Progenitor cell of endocrine pancreas (in vitro differentiated cells): Measurements from ENCODE around the gene TBKBP1. TPM values are rescaled to one million over a fixed set of nuclear protein-coding genes. Genes with fewer than 3 reads are reported as not detected.

Experiments used
- DNase-seq: peaks from one replicate; pipeline ENCODE4 v3.0.0; 2021; ENCODE audit warnings: low spot score; ENCODE audit not compliant: unreplicated experiment
- H3K27ac Mint-ChIP-seq: 2 replicates; pipeline ENCODE4 v1.8.0; 2021; ENCODE audit warnings: mild to moderate bottlenecking, moderate library complexity, mixed read lengths
- H3K27me3 Mint-ChIP-seq: 2 replicates; pipeline ENCODE4 v1.8.0; 2021; ENCODE audit warnings: mixed read lengths
- H3K36me3 Mint-ChIP-seq: 2 replicates; pipeline ENCODE4 v1.8.0; 2022; ENCODE audit warnings: mixed read lengths; ENCODE audit not compliant: insufficient read depth
- H3K4me1 Mint-ChIP-seq: 2 replicates; pipeline ENCODE4 v1.8.0; 2021; ENCODE audit warnings: low read depth, mixed read lengths
- H3K4me3 Mint-ChIP-seq: 2 replicates; pipeline ENCODE4 v1.8.0; 2021; ENCODE audit warnings: low read depth, mild to moderate bottlenecking, moderate library complexity, mixed read lengths
- H3K9me3 Mint-ChIP-seq: 2 replicates; pipeline ENCODE4 v1.8.0; 2021; ENCODE audit warnings: low read depth, mixed read lengths
- CTCF ChIP-seq: fragments of 200-600 bp; sonication (generic); IDR thresholded peaks from one replicate; pipeline ENCODE4 v1.5.0; 2021; ENCODE audit warnings: antibody characterized with exemption, mild to moderate bottlenecking; ENCODE audit not compliant: unreplicated experiment
- total RNA-seq: library from RNA; stranded (reverse); gene quantifications from 2 replicates; pipeline ENCODE4 v1.2.1, GENCODE V29; 2021

Gene TBKBP1
- total RNA-seq, 1 donor from 2014 or later = 21.7 TPM

GRCh38 chr17:47650525-47651522, 43.1 kb upstream of the TBKBP1 start:
- no peaks in the 10 kb centered on the region for H3K27me3 Mint-ChIP-seq
- peak; percentile 86 for DNase-seq
- peaks cover 26% of the 10 kb centered on the region for H3K36me3 Mint-ChIP-seq
- H3K4me3 Mint-ChIP-seq = peak overlapping the region; percentile 80
- peaks cover 43% of the 10 kb centered on the region for H3K4me1 Mint-ChIP-seq
- TF ChIP-seq CTCF = no peak
- H3K27ac Mint-ChIP-seq = peak overlapping the region; percentile 92
- H3K9me3 Mint-ChIP-seq = no peaks in the 10 kb centered on the region

GRCh38 chr17:47651704-47652103, 42.3 kb upstream of the TBKBP1 start:
- Mint-ChIP-seq H3K36me3 (peaks cover 29% of the 10 kb centered on the region), H3K4me3 (peak overlapping the region; percentile 80), H3K4me1 (peaks cover 43% of the 10 kb centered on the region), H3K27me3 (no peaks in the 10 kb centered on the region), H3K9me3 (no peaks in the 10 kb centered on the region), H3K27ac (no peak overlapping the region)
- no peak for TF ChIP-seq CTCF
- no peak for DNase-seq

GRCh38 chr17:47652570-47652969, 41.4 kb upstream of the TBKBP1 start:
- H3K36me3 Mint-ChIP-seq = peaks cover 31% of the 10 kb centered on the region
- H3K4me3 Mint-ChIP-seq = no peak overlapping the region
- peaks cover 43% of the 10 kb centered on the region for H3K4me1 Mint-ChIP-seq
- H3K27ac Mint-ChIP-seq = peak overlapping the region; percentile 59
- no peak for TF ChIP-seq CTCF
- DNase-seq = no peak
- H3K27me3 Mint-ChIP-seq = no peaks in the 10 kb centered on the region
- H3K9me3 Mint-ChIP-seq = no peaks in the 10 kb centered on the region

GRCh38 chr17:47653442-47653841, 40.5 kb upstream of the TBKBP1 start:
- Mint-ChIP-seq H3K27ac (peak overlapping the region; percentile 56), H3K9me3 (no peaks in the 10 kb centered on the region), H3K27me3 (no peaks in the 10 kb centered on the region), H3K36me3 (peaks cover 36% of the 10 kb centered on the region), H3K4me1 (peaks cover 43% of the 10 kb centered on the region), H3K4me3 (peak overlapping the region; percentile 47)
- TF ChIP-seq CTCF = no peak
- DNase-seq = no peak

- Mint-ChIP-seq H3K4me3 (peak overlapping the region; percentile 55), H3K27me3 (no peaks in the 10 kb centered on the region), H3K4me1 (peaks cover 40% of the 10 kb centered on the region), H3K9me3 (no peaks in the 10 kb centered on the region), H3K36me3 (peaks cover 41% of the 10 kb centered on the region), H3K27ac (peak overlapping the region; percentile 51)
- TF ChIP-seq CTCF = no peak
- DNase-seq = no peak
Measured at GRCh38 chr17:47654991-47655390, 39.0 kb upstream of the TBKBP1 start.
